GM23338 (cell line): ENCODE measurements around the gene NUDCD2. TPM values are rescaled to one million over a fixed set of nuclear protein-coding genes. Genes with fewer than 3 reads are reported as not detected.

ENCODE experiments used
- ATAC-seq: fragments of 200-7000 bp; cut with Tn5 transposase; 3 replicates; pipeline ENCODE4 v1.9.1; 2020
- DNase-seq: peaks from one replicate; pipeline ENCODE4 v3.0.0-alpha.2; 2015; ENCODE audit warnings: low spot score
- H2AFZ ChIP-seq: fragments of 200-600 bp; sonication (generic); 2 replicates; pipeline ENCODE4 v1.8.0; 2016; ENCODE audit warnings: antibody characterized with exemption, mild to moderate bottlenecking, moderate library complexity
- H3F3A ChIP-seq: fragments of 200-600 bp; sonication (generic); replicated peaks from 2 replicates; pipeline ENCODE4 v1.8.0; 2017; ENCODE audit warnings: antibody characterized with exemption, mixed run types, low read depth
- H3K27ac ChIP-seq: fragments of 200-600 bp; sonication (generic); 2 replicates; pipeline ENCODE4 v1.6.1; 2016; ENCODE audit warnings: low read depth
- H3K27me3 ChIP-seq: fragments of 200-600 bp; sonication (generic); 2 replicates; pipeline ENCODE4 v1.8.0; 2016; ENCODE audit warnings: mild to moderate bottlenecking, mixed run types, moderate library complexity; ENCODE audit not compliant: insufficient read depth
- H3K36me3 ChIP-seq: fragments of 200-600 bp; sonication (generic); 2 replicates; pipeline ENCODE4 v1.8.0; 2016; ENCODE audit warnings: mild to moderate bottlenecking; ENCODE audit not compliant: insufficient read depth
- H3K4me1 ChIP-seq: fragments of 200-600 bp; sonication (generic); 2 replicates; pipeline ENCODE4 v1.8.0; 2016; ENCODE audit warnings: mild to moderate bottlenecking, moderate library complexity; ENCODE audit not compliant: insufficient read depth
- H3K4me2 ChIP-seq: fragments of 200-600 bp; sonication (generic); 2 replicates; pipeline ENCODE4 v1.7.1; 2017; ENCODE audit warnings: mixed run types
- H3K4me3 ChIP-seq: fragments of 200-600 bp; sonication (generic); 2 replicates; pipeline ENCODE4 v1.6.1; 2016; ENCODE audit warnings: mixed run types
- H3K79me2 ChIP-seq: fragments of 200-600 bp; sonication (generic); replicated peaks from 2 replicates; pipeline ENCODE4 v1.8.0; 2017; ENCODE audit warnings: mild to moderate bottlenecking; ENCODE audit not compliant: insufficient read depth
- H3K9me2 ChIP-seq: fragments of 200-600 bp; sonication (generic); 2 replicates; pipeline ENCODE4 v1.8.0; 2017; ENCODE audit not compliant: insufficient read depth
- H4K20me1 ChIP-seq: fragments of 200-600 bp; sonication (generic); replicated peaks from 2 replicates; pipeline ENCODE4 v1.8.0; 2017; ENCODE audit warnings: mild to moderate bottlenecking; ENCODE audit not compliant: insufficient read depth
- H3K27ac Mint-ChIP-seq: 2 replicates; pipeline ENCODE4 v1.8.0; 2020; ENCODE audit warnings: inconsistent platforms, mild to moderate bottlenecking, moderate library complexity, mixed read lengths
- H3K27me3 Mint-ChIP-seq: 3 replicates; pipeline ENCODE4 v1.8.0; 2022; ENCODE audit warnings: low read depth, mild to moderate bottlenecking, moderate library complexity, mixed read lengths, inconsistent platforms; ENCODE audit not compliant: insufficient read depth, poor library complexity
- H3K36me3 Mint-ChIP-seq: 3 replicates; pipeline ENCODE4 v1.8.0; 2021; ENCODE audit warnings: low read depth, mild to moderate bottlenecking, inconsistent platforms, moderate library complexity, mixed read lengths
- H3K4me1 Mint-ChIP-seq: 3 replicates; pipeline ENCODE4 v1.8.0; 2020; ENCODE audit warnings: mild to moderate bottlenecking, inconsistent platforms, mixed read lengths
- H3K4me3 Mint-ChIP-seq: 3 replicates; pipeline ENCODE4 v1.8.0; 2021; ENCODE audit warnings: moderate library complexity, mild to moderate bottlenecking, inconsistent platforms, mixed read lengths
- H3K9me3 Mint-ChIP-seq: 3 replicates; pipeline ENCODE4 v1.8.0; 2020; ENCODE audit warnings: moderate library complexity, mild to moderate bottlenecking, inconsistent platforms, mixed read lengths
- CREB1 ChIP-seq: fragments of 250-450 bp; sonication (Bioruptor Pico); IDR thresholded peaks from 2 replicates; pipeline ENCODE4 v1.5.0; 2020; ENCODE audit warnings: low read depth, mild to moderate bottlenecking, moderate library complexity
- CTCF ChIP-seq, 2 experiments: fragments of 200-600 bp in 1 of 2; sonication (generic) in 1 of 2; conservative IDR thresholded peaks; 2 replicates each; pipeline versions ENCODE4 v1.5.1 to v1.6.1; 2016 to 2017; ENCODE audit warnings: antibody characterized with exemption in 2 of 2, low read depth in 2 of 2, mild to moderate bottlenecking in 2 of 2, moderate library complexity in 1 of 2
- EZH2 ChIP-seq: fragments of 200-600 bp; sonication (generic); IDR thresholded peaks from one replicate; pipeline ENCODE4 v1.8.0; 2017; ENCODE audit warnings: antibody characterized with exemption, mild to moderate bottlenecking, low read depth; ENCODE audit not compliant: unreplicated experiment
- EZH2phosphoT487 ChIP-seq: fragments of 200-600 bp; sonication (generic); IDR thresholded peaks from one replicate; pipeline ENCODE4 v1.8.1; 2018; ENCODE audit warnings: antibody characterized with exemption; ENCODE audit not compliant: unreplicated experiment
- JUNB ChIP-seq: IDR thresholded peaks from one replicate; pipeline ENCODE4 v1.6.1; 2016; ENCODE audit warnings: antibody characterized with exemption; ENCODE audit not compliant: unreplicated experiment
- POLR2AphosphoS5 ChIP-seq: IDR thresholded peaks from 2 replicates; pipeline ENCODE4 v1.6.1; 2016; ENCODE audit warnings: antibody characterized with exemption, low read depth
- REST ChIP-seq: IDR thresholded peaks from one replicate; pipeline ENCODE4 v1.6.1; 2018; ENCODE audit warnings: antibody characterized with exemption; ENCODE audit not compliant: unreplicated experiment
- ZNF114 ChIP-seq: fragments of 250-450 bp; sonication (Bioruptor Pico); IDR thresholded peaks from 2 replicates; pipeline ENCODE4 v1.5.0; 2020; ENCODE audit warnings: mild to moderate bottlenecking, moderate library complexity
- polyA plus RNA-seq: library from polyadenylated mRNA; unstranded; fragments of >200 nt; fragmentation: Nextera tagmentation; extraction: Ambion mirVana; gene quantifications from 2 replicates; pipeline ENCODE4 v1.2.1, GENCODE V29; 2016
- total RNA-seq: library from RNA; depleted of rRNA; stranded (reverse); fragments of >200 nt; shearing (Covaris generic); gene quantifications from 2 replicates; pipeline ENCODE4 v1.2.3, GENCODE V29; 2014
- TF ChIP-seq, protein P1 (sequence below): IDR thresholded peaks from 2 replicates; pipeline ENCODE4 v1.6.1; 2016; ENCODE audit warnings: antibody characterized with exemption

NUDCD2 gene
- total and polyA plus RNA-seq, 2 experiments from 2014 or later: 23.2 to 123 TPM

DNA sequence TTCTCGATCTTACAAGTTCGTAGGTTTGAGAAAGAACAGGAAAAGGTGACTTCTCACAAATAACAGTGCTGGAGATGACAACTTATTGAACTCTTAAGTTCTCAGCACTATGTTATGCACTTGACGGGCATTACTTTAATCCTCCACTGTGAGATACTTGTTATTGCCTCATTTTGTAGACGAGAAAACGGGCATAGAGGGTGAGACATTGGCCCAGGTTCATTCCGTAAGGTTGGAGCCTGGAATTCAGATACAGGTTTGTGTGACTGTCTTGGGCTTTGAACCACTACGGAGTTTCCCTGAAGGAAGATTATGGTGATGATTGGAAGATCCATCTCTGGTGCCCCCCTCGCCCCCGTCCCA, 46.2 kb upstream of the NUDCD2 start (continued):
- TF ChIP-seq REST (no peak), ZNF114 (CRISPR knock-in tag) (no peak), JUNB (no peak)
- TF ChIP-seq, protein P1, sequence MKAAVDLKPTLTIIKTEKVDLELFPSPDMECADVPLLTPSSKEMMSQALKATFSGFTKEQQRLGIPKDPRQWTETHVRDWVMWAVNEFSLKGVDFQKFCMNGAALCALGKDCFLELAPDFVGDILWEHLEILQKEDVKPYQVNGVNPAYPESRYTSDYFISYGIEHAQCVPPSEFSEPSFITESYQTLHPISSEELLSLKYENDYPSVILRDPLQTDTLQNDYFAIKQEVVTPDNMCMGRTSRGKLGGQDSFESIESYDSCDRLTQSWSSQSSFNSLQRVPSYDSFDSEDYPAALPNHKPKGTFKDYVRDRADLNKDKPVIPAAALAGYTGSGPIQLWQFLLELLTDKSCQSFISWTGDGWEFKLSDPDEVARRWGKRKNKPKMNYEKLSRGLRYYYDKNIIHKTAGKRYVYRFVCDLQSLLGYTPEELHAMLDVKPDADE: no peak

GRCh38 chr5:163505368-163506094, 45.6 kb upstream of the NUDCD2 start, which contains the start of gene MAT2B:
TSS of gene MAT2B (plus strand) at chr5:163505619. CDS start at chr5:163505687, 68 bp downstream.
- Histone ChIP-seq H3K79me2 (peaks cover 67% of the 10 kb centered on the region), H3K27ac (peak within 1 kb of the TSS; percentile 95), H3K27me3 (no peaks in the 10 kb centered on the region), H3F3A (no peaks in the 10 kb centered on the region), H4K20me1 (peaks cover 37% of the 10 kb centered on the region), H2AFZ (no peak within 1 kb of the TSS), H3K4me3 (peak within 1 kb of the TSS; percentile 58), H3K9me2 (no peaks in the 10 kb centered on the region), H3K4me1 (peaks cover 43% of the 10 kb centered on the region), H3K36me3 (no peaks in the 10 kb centered on the region), H3K4me2 (peak within 1 kb of the TSS; percentile 89)
- H3K27me3 Mint-ChIP-seq: peaks cover 17% of the 10 kb centered on the region
- peak within 1 kb of the TSS; percentile 96 for H3K4me3 Mint-ChIP-seq
- no peaks in the 10 kb centered on the region; the same call in 2 of the 3 replicates for H3K9me3 Mint-ChIP-seq
- peak within 1 kb of the TSS; percentile 99 for H3K27ac Mint-ChIP-seq
- TF ChIP-seq CTCF (conservative IDR thresholded peaks at IDR 0.05; ENCODE audit: low read depth in 2 of 2) (peak; percentile 50 to 65), CREB1 (CRISPR knock-in tag) (peak; percentile 73), EZH2phosphoT487 (no peak), POLR2AphosphoS5 (peak; percentile 94), EZH2 (no peak)
- TF ChIP-seq, protein P1: peak; percentile 78
- DNase-seq (peak; percentile 98), ATAC-seq (peak; percentile 93)
- peaks cover 45% of the 10 kb centered on the region for H3K4me1 Mint-ChIP-seq
- H3K36me3 Mint-ChIP-seq: peaks cover 33% of the 10 kb centered on the region
